Endodermal cell (in vitro differentiated cells): ENCODE data around the gene TMOD3. TPM values are rescaled to one million over a fixed set of nuclear protein-coding genes. Genes with fewer than 3 reads are reported as not detected.

Experiments used
- DNase-seq: peaks from one replicate; pipeline ENCODE4 v3.0.0-alpha.2; 2017
- H3K27ac ChIP-seq: 2 replicates; pipeline ENCODE4 v1.5.1; 2013; ENCODE audit warnings: mild to moderate bottlenecking, low read depth, low read length, moderate library complexity
- H3K27me3 ChIP-seq: 2 replicates; pipeline ENCODE4 v1.6.1; 2013; ENCODE audit warnings: mild to moderate bottlenecking, low read length, moderate library complexity; ENCODE audit not compliant: insufficient read depth, control insufficient read depth, poor library complexity, severe bottlenecking
- H3K36me3 ChIP-seq: 2 replicates; pipeline ENCODE4 v1.7.0; 2013; ENCODE audit warnings: mild to moderate bottlenecking, low read length, moderate library complexity; ENCODE audit not compliant: control insufficient read depth, insufficient read depth
- H3K4me1 ChIP-seq: one replicate; pipeline ENCODE4 v1.7.0; 2013; ENCODE audit warnings: low read length; ENCODE audit not compliant: control insufficient read depth, insufficient read depth
- H3K4me3 ChIP-seq: 2 replicates; pipeline ENCODE4 v1.5.1; 2013; ENCODE audit warnings: mild to moderate bottlenecking, low read length, moderate library complexity
- H3K9ac ChIP-seq: 2 replicates; pipeline ENCODE4 v1.6.1; 2013; ENCODE audit warnings: mild to moderate bottlenecking, low read length, moderate library complexity; ENCODE audit not compliant: poor library complexity, severe bottlenecking; ENCODE audit errors: extremely low read depth
- H3K9me3 ChIP-seq: 2 replicates; pipeline ENCODE4 v1.6.1; 2013; ENCODE audit warnings: mild to moderate bottlenecking, low read length, moderate library complexity; ENCODE audit not compliant: control insufficient read depth
- H3K27ac Mint-ChIP-seq: 2 replicates; pipeline ENCODE4 v1.8.0; 2020; ENCODE audit warnings: mixed read lengths
- H3K27me3 Mint-ChIP-seq: 2 replicates; pipeline ENCODE4 v1.8.0; 2021; ENCODE audit warnings: mild to moderate bottlenecking, mixed read lengths; ENCODE audit not compliant: insufficient read depth
- H3K36me3 Mint-ChIP-seq: 2 replicates; pipeline ENCODE4 v1.8.0; 2020; ENCODE audit warnings: low read depth, mixed read lengths
- H3K4me1 Mint-ChIP-seq: 2 replicates; pipeline ENCODE4 v1.8.0; 2020; ENCODE audit warnings: mixed read lengths
- H3K4me3 Mint-ChIP-seq: 2 replicates; pipeline ENCODE4 v1.8.0; 2020; ENCODE audit warnings: mild to moderate bottlenecking, moderate library complexity, mixed read lengths
- H3K9me3 Mint-ChIP-seq: 2 replicates; pipeline ENCODE4 v1.8.0; 2020; ENCODE audit warnings: mild to moderate bottlenecking, mixed read lengths
- WGBS, 2 experiments: methylation state at CpG; one replicate each; pipeline versions ENCODE4 v1.1.5 to v1.1.7; 2013; ENCODE audit warnings: missing lambda C conversion rate in 2 of 2, mixed read lengths in 1 of 2; ENCODE audit not compliant: insufficient coverage in 1 of 2, insufficient read length in 1 of 2; 5-methylcytosine and 5-hydroxymethylcytosine counted together
- total RNA-seq, 2 donors: library from RNA; stranded (reverse); fragmentation: NEBNext Ultra II Directional in 1 of 2; extraction: Animal tissue kit (Norgen Biotek cat#: 25700) in 1 of 2; gene quantifications; 2 replicates in 1 of 2; 3 replicates in 1 of 2; pipeline ENCODE4 v1.2.1, GENCODE V29; 2021
- TF ChIP-seq, protein P1 (sequence below): fragments of 200-600 bp; sonication (generic); conservative IDR thresholded peaks from 2 replicates; pipeline ENCODE4 v1.5.0; 2021; ENCODE audit warnings: antibody characterized with exemption, mild to moderate bottlenecking

The TMOD3 gene
- total RNA-seq, 2 donors from 2014 or later = 39.6 to 44.4 TPM

DNA sequence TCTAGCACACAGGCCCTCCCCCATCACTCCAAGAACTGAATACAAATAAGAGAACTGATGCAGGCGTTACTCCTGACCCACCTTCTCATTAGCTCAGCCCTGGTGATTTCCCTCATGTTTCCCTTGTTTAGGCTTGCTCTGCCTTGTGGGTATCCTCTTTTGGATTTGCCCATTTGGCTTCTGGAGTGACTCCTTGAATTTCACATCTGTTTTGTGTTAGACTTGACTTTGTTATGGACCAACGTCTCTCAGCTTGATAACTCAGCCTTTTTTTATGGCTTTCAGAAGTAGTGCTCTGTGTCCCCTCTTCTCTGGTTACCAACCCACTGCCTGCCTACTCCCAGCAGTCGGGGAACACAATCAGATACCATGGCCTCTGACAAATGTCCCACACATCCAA is 11.3 kb upstream of the TMOD3 start:
- no peak overlapping the region for H3K4me3 Mint-ChIP-seq
- 84 to 100% methylated on average over 1 to 3 of the region's 3 CpGs for WGBS, 2 experiments
- Histone ChIP-seq H3K4me3 (no peak overlapping the region), H3K27me3 (no peaks in the 10 kb centered on the region), H3K4me1 (no peaks in the 10 kb centered on the region), H3K9me3 (peaks cover 15% of the 10 kb centered on the region), H3K9ac (no peak overlapping the region), H3K27ac (no peak overlapping the region), H3K36me3 (no peaks in the 10 kb centered on the region)
- peaks cover 2% of the 10 kb centered on the region for H3K36me3 Mint-ChIP-seq
- peaks cover 17% of the 10 kb centered on the region for H3K9me3 Mint-ChIP-seq
- H3K27ac Mint-ChIP-seq = no peak overlapping the region
- DNase-seq = no peak
- H3K27me3 Mint-ChIP-seq = no peaks in the 10 kb centered on the region
- TF ChIP-seq, protein P1, sequence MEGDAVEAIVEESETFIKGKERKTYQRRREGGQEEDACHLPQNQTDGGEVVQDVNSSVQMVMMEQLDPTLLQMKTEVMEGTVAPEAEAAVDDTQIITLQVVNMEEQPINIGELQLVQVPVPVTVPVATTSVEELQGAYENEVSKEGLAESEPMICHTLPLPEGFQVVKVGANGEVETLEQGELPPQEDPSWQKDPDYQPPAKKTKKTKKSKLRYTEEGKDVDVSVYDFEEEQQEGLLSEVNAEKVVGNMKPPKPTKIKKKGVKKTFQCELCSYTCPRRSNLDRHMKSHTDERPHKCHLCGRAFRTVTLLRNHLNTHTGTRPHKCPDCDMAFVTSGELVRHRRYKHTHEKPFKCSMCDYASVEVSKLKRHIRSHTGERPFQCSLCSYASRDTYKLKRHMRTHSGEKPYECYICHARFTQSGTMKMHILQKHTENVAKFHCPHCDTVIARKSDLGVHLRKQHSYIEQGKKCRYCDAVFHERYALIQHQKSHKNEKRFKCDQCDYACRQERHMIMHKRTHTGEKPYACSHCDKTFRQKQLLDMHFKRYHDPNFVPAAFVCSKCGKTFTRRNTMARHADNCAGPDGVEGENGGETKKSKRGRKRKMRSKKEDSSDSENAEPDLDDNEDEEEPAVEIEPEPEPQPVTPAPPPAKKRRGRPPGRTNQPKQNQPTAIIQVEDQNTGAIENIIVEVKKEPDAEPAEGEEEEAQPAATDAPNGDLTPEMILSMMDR = no peak
- no peaks in the 10 kb centered on the region for H3K4me1 Mint-ChIP-seq

DNA sequence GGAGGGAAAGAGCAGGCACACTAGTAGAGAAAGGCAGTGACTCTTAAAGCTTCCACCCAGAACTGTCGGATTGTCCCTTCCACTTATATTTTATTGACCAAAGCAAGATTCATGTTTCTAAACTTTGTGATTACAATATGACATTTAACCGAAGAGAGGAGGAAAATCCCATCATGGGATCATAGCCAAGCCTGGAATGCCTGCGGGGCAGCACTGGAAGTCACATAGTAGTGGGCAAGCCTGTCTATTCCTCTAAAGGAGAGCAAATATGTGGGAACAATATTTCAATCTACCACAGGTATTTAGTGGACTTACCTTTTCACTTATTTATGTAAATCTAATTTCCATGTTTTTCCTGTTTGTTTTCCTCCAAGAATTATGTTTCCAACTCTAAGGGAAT is 3.8 kb upstream of the TMOD3 start:
- WGBS, 2 experiments = 92% methylated on average over 3 of the region's 3 CpGs; no CpG with 5 or more reads in 1 of the 2 experiments
- Histone ChIP-seq H3K36me3 (no peaks in the 10 kb centered on the region), H3K27me3 (no peaks in the 10 kb centered on the region), H3K27ac (no peak overlapping the region), H3K4me3 (no peak overlapping the region), H3K4me1 (no peaks in the 10 kb centered on the region), H3K9ac (no peak overlapping the region), H3K9me3 (peaks cover 11% of the 10 kb centered on the region)
- TF ChIP-seq, protein P1 = no peak
- Mint-ChIP-seq H3K9me3 (peaks cover 14% of the 10 kb centered on the region), H3K36me3 (peaks cover 2% of the 10 kb centered on the region), H3K27me3 (peaks cover 1% of the 10 kb centered on the region), H3K27ac (no peak overlapping the region), H3K4me1 (peaks cover 2% of the 10 kb centered on the region), H3K4me3 (no peak overlapping the region)
- DNase-seq = no peak

DNA sequence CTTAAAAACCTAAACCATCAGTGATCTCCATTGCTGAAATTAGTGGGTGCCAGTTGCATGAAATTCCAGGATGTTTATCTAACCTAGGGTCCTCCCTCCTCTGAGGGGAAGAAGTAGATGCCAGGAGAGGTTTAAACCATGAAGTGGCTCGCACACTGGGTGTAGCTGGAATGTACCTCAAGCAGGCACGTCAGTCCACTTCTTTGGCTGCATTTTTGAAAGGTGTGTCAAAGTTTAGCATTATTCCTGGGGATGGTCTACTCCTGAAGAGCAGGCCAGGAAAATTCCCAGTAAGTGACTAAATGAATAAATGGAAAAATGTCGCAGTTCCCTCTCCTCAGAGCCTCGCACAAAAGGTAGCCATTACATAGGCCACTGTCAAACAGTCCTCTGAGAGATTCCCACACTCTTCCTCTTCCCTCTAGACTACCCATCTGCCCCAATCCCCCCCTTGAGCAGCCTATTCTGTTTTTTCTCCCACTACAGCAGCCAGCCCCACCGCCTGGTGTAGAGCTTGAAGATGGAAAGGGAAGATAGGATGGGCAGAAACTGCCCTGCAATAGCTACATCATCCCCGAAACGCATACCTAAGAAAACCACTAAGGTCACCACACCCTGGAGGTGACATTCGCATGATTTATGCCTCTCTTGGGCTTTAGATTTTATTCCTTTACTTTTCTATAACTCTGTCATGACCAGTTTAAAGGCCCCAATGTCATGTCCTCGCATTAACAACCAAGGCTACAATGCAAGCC is 655 bp upstream of the TMOD3 start:
- no peaks in the 10 kb centered on the region for H3K27me3 ChIP-seq
- H3K4me1 ChIP-seq = no peaks in the 10 kb centered on the region
- Mint-ChIP-seq H3K27me3 (peaks cover 1% of the 10 kb centered on the region), H3K27ac (no peak overlapping the region), H3K9me3 (no peaks in the 10 kb centered on the region), H3K4me3 (peak overlapping the region; percentile 92), H3K36me3 (no peaks in the 10 kb centered on the region), H3K4me1 (peaks cover 10% of the 10 kb centered on the region)
- WGBS, 2 experiments = 88 to 98% methylated on average over 8 to 9 of the region's 9 CpGs
- DNase-seq = no peak
- H3K27ac ChIP-seq = no peak overlapping the region
- H3K36me3 ChIP-seq = no peaks in the 10 kb centered on the region
- TF ChIP-seq, protein P1 = no peak
- no peaks in the 10 kb centered on the region for H3K9me3 ChIP-seq
- H3K9ac ChIP-seq = no peak overlapping the region
- no peak overlapping the region for H3K4me3 ChIP-seq
